GM21360 (cell line): Measurements from ENCODE around the gene EML6.
A peak's percentile ranks its signal among the peaks of the same experiment; 100 is the strongest.
"Not testable (repeated sequence)": the region's sequence is repeated elsewhere in the genome, so short reads cannot be mapped to it uniquely, and the experiment has no call there.

Source experiments
- ATAC-seq: cut with Tn5 transposase; IDR thresholded peaks from one replicate; pipeline ENCODE4 v1.9.1; 2021; ENCODE audit warnings: mild to moderate bottlenecking, moderate library complexity; ENCODE audit not compliant: unreplicated experiment

The EML6 gene

DNA sequence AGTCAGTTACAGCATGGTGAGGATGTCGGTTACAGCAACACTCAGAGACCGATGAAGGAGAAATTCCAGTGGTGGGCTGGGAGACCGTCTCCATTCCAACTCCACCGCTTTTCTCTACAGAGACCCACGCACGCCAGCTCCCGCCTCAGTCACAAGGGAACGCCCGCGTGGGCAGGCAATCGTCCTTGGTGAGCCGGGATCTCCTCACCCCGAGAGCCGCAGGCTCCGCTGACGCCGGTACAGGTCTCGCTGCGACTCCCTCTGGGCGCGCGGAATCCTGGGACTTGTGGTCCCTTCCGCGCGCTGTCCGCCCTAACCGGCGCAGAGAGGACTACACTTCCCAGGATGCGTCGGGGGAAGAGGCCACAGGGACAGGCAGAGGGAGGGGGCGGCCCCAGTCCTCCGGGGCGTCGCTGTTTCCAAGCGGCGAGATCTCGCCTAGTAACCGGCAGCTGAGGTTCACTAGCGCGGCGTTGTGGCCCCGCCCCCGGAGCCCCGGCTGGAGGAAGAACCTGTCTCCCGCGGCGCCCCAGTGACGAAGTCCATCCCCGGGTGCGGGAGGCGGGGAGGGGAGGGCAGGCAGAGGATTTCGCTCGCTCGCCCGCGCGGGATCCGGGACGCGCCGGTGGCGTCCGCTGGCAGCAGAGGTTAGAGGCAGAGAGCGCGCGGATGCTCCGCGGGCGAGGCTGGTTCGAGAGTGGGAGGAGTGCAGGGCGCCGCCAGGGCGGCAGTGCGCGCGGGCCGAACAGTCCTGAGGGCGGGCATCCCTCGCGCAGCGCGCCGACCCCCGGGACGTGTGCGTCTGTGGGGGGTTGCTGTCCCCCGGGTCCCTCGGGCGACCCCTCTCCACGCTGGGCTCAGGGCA, at the start of gene EML6:
TSS of gene EML6 (plus strand) at position 532 of the 865 bp plus-strand sequence. CDS start 1,400 bp downstream, outside the sequence.
- ATAC-seq, result peak; percentile 98

DNA sequence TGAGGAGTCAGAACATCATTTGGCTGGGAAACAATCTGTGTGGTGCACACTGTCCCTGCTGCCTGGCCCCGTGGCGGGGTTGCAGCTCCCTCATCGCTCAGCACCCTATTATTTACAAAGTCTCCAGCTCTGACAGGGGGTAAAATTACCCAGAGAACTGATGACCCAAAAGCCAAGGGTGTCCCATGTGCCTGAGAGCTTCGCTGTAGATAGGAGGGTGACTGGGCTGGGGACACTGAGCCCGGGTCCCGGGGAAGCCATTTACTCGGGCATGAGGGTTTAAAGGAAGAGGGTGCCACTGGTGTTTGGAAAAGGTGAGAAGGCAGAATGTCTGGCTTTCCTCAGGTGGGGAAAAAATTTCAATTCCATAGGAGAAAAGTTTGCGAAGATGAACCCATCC, 48.2 kb upstream of the EML6 start:
- ATAC-seq, result no peak

DNA sequence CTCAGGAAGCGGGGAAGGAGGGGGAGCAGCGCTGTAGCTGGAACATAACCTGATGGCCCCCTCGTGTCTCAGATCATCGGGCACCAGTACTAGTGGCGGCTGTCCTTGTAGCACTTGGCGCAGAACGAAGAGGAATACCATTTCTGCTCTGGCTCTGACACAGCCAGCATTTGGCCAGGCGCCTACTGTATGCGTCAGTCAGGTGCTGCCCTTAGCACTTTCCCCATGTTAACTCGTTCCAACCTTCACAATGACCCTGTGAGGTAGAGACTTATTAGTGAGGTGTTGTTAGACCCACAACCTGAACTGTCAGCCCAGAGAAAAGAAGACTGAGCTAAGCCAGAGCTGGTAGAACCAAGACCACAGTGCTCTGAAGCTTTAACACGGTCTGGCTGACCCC, 47.7 kb upstream of the EML6 start:
- ATAC-seq, result no peak

DNA sequence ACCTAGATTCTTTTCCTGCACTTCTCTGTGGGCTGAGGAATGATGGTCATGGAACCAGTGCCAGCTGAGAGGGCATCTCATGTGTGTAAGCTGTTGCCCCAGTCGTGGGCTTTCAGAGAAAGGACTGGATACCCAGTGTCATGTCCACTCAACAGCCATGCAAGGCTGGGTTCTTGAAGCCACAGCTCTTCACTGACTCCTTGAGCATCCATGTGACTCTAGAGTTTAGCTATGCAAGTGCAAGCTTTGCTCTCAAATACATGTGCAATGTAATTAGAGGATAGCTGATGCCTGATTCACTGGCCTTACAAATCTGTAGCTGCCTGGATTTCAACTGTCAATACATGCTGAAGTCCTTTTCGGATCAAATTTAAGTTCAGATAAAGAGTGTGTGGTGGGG, 46.8 kb upstream of the EML6 start:
- no peak for ATAC-seq

DNA sequence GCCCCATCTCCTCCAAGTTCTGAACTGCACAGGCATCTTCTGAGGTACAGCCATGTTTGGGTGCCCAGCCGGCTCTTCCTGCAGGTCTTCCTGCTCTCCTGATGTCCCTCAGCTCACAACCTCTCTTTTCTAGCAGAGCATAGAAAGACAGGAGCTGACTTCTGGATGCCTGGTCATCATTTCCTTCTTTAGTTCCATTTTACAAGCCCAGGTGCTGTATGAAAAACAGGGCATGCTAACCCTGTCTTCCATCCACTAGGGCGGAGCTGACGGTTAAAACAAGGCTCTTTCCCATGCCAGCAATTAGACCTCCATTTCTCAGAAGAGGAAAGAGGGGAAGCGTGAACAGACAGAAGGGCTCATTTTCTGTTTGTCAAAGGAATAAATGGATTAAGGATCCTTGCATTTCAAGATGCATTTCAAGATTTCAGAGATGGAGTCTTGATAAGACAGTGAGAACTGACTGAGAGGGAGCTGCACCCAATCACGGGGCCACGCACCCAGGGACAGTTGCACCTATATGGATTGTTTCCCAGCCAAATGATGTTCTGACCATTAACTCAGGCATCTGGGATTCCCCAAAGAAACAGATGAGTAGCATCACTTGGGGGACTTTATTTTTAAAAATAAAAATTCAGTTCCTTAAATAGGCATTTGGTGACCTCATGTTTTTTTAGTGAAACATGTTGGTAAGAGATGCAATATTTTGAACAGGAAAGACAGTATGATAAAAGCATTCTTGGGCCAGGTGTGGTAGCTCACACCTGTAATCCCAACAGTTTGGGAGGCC, 45.8 kb upstream of the EML6 start:
- no peak for ATAC-seq

DNA sequence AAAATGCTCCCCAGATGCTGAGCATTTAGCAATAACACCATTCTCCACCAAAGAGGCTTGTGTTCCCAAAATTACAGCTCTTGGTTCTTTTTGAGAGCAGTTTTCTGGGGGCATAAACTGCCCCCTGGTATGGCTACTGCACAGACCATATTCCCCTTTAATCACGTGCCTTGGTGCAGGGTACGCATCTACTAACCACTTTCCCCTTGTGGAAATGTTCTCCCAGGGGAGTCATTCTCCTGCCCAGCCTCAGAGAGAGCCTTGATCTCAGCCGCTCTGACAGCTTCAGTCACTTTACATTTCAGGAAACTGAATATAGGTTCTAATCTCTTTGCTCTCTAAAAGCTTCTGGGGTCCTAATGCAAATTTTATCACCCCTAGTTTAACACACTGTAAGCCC, 44.7 kb upstream of the EML6 start:
- no peak for ATAC-seq

DNA sequence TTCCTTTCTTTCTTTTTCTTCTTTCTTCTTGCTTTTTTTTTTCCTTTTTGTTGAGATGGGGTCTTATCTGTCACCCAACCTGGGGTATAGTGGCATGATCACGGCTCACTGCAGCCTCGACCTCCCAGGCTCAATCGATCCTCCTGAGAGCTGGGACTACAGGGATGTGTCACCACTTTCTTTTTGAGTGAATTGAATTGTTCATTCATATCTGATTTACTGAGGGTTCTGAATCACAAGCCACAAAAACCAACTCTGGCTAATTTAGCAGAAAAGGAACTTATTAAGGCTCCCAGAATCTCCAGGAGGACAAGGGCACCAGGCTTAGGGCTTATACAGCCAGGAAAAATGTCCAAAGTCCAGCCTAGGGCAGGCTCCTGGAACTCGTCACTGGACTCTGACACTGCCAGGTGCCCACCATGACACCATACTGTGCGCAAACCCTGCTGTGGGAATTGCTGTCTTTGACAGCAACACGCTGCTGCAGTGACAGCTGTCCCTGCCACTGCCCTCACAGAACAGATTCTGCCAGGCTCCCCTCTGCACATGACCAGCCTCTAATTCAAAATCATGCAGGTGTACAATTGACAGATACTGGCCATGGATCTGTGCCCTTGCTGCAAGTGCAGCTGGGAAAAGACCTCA, 42.9 kb upstream of the EML6 start:
- peak; percentile 60 for ATAC-seq

DNA sequence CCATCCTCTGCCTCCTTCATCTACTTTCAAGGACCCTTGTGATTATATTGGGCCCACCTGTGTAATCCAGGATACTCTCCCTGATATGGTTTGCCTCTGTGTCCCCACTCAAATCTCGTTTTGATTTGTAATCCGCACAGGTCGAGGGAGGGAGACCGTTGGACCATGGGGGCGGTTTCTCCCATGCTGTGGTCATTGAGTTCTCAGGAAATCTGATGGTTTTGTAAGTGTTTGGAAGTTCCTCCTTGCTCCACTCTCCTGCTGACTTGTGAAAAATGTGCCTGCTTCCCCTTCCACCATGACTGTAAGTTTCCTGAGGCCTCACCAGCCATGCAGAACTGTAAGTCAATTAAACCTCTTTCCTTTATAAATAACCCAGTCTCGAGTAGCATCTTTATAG, 42.0 kb upstream of the EML6 start:
- no peak for ATAC-seq

DNA sequence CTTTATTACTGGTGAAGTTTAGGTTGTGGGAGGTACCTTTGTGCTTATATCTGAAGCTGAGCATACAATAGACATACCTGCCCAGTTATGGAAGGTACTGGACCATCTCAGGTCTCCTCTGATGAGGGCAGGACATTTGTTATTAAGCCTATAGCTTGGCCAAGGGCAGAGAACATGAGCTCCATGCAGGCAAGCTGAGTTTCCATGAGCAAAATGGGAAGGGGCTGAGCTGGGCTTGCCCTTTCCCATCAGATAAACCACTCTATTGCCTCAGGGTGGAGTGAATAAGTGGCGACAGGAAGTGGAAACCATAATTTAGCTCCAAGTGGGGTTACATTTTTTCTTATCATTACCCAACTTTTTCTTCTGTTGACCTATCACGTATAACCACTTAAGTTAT, 39.9 kb upstream of the EML6 start:
- no peak for ATAC-seq

DNA sequence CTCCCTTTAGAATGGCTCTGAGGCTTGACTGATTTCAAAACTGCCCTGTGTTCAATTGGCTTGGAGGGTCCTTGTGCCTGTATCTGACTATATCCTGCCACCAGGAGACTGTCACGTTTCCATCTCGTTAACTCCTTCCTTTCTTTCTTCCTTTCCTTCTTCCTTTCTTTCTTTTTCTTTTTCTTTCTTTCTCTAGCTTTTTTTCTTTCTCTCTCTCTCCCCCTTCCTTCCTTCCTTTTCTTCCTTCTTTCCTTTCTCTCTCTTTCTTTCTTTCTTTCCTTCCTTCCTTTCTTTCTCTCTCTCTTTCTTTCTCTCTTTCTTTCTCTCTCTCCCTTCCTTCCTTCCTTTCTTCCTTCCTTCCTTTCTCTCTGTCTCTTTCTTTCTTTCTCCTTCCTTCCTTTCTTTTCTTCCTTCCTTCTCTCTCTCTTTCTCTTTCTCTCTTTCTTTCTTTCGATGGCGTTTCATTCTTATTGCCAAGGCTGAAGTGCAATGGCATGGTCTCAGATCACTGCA, 38.1 kb upstream of the EML6 start:
- no peak for ATAC-seq

DNA sequence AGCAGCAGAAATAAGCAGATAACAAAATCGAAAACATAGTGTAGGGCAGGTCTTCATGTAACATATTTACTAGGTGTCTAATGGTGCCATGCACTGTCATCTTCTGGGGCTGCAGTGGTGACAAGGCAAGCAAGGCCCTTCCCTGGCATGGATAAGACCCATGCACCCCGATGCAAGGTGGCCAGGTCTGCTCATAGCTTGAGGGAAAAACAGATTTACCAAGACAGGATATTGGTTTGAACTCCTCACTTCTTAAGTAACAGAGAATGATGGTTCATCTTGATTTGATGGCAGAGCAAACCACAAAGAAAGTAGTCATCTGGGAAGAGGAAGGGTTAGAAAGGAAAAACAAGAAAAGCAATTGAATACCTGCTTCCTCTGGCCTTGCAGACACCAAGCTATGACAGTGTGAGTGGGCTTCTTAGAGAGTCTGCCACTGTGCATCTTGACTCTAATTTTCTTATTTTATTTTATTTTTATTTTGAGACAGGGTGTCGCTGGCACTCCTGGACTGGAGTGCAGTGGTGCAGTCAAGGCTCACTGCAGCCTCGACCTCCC, 35.8 kb upstream of the EML6 start:
- ATAC-seq, result no peak

DNA sequence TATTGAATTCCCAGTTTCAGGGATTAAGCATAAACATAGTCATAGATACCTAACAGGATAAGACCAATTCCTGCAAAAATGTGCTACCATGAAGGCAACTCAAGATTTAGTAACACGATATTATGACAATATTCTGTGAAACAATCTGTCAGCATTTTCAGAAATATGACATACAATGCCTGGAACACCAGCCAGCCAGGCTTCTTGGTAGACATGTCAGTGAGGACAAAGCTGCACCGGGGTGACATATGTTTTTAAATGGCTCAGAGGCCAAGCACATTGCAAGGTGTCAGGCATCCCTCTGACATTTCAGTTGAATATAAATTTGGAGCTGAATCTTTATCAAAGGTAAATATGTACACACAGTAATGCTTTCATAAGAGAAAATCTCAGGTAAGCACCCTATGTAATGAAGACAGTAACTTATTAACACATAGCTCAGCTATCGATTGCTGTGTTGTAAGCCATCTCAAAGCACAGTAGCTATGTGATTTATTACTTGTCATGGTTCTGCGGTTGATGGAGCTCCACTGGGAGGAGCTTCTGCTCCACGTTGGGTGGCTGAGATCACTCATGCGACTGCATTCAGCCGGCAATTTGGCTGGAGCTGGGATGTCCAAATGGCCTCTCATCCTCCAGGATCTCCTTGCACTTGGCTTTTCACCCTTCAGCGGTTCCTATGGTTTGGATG, 31.9 kb upstream of the EML6 start:
- no peak for ATAC-seq

DNA sequence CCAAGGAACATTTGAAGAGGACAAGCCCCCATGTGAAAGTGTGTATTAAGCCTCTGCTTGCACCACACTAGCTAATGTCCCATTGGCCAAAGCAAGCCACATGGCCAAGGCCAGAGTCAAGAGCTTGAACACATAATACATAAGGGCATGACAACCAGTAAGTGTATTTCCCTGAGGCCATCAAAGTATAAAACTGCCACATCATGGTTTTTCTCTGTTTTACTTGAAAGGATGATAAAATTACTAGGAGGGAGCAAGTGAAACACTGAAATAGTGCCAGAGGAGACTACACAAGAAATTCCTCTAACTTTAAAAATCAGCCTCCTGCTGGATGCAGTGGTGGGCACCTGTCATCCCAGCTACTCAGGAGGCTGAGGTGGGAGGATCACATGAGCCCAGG, 30.9 kb upstream of the EML6 start:
- no peak for ATAC-seq

DNA sequence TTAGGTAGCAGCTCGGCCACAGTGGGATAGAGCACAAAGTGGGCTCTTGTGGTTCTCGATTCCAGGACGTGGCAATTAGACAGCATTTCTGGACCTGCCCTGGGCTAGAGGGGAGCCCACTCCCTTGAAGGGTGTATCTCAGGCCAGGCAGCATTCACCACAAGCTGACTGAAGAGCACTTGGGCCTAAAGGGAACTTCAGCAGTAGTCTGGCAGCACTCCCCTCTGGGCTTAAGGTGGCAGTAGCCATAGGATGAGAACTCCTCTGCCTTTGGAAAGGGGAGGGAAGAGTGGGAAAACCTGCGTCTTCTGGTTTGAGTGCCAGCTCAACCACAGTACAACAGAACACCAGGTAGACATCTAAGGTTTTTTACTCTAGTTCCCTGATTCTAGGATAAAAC, 28.1 kb upstream of the EML6 start:
- ATAC-seq, result no peak

DNA sequence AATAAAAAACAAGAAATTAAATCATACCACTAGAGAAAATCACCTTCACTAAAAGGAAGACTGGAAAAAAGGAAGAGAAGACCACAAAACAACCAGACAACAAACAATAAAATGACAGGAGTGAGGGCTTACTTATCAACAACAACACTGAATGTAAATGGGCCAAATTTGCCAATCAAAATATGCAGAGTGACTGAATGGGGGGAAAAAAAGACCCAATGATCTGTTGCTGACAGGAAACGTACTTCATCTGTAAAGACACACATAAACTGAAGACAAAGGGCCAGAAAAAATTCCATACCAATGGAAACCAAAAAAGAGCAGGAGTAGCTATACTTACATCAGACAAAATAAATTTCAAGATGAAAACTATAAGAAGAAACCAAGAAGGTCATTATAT, 25.5 kb upstream of the EML6 start:
- no peak for ATAC-seq

DNA sequence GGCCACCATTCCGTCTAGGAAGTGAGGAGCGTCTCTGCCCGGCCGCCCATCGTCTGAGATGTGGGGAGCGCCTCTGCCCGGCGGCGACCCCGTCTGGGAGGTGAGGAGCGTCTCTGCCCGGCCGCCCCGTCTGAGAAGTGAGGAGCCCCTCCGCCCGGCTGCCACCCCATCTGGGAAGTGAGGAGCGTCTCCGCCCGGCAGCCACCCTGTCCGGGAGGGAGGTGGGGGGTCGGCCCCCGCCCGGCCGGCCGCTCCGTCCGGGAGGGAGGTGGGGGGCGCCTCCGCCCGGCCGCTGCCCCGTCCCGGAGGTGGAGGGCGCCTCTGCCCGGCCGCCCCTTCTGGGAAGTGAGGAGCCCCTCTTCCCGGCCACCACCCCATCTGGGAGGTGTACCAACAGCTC, 24.5 kb upstream of the EML6 start:
- ATAC-seq, result not testable (repeated sequence)

DNA sequence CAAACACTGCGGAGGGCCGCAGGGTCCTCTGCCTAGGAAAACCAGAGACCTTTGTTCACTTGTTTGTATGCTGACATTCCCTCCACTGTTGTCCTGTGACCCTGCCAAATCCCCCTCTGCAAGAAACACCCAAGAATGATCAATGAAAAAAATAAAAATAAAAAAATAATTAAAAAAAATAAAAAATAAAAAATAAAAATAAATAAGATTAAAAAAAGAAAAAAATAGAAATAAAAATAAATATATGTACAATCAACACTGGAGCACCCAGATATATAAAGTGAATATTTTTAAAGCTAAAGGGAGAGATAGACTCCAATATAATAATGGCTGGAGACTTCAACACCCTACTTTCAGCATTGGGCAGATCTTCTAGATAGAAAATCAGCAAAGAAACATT, 23.8 kb upstream of the EML6 start:
- no peak for ATAC-seq

DNA sequence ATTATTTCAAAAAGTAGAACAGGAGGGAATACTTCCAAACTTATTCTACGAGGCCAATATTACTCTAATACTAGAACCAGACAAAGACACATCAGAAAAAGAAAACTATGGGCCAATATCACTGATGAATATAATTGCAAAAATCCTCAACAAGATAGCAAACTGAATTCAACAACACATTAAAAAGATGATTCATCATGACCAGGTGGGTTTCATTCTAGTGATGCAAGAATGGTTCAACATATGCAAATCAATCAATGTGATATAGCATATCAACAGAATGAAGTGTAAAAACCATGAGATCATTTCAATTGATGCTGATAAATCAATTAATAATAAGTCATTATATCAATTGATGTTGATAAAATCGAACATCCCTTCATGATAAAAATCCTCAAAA, 22.4 kb upstream of the EML6 start:
- ATAC-seq, result no peak

DNA sequence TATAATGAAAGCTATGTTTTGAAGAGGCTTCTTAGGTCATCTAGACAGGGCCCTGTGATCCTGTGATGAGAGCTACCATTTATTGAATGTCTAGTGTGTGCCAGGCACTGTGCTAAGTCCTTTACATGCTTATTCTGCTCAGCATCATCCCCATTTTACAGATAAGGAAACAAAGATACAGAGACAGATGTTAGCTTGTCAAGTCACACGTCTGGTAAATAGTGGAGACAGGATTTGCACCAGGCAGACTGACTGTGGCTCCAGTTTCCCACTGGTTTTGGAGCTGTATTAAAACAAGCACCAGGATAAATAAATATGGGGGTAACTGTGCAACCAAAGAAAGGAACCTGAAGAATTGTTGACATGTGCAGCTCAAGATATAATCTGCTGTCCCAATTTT, 19.2 kb upstream of the EML6 start:
- ATAC-seq, result no peak
